Astrocyte of the hippocampus (primary cell): Measurements from ENCODE around the gene TMEM18.
"Not testable (repeated sequence)": the region's sequence is repeated elsewhere in the genome, so short reads cannot be mapped to it uniquely, and the experiment has no call there.

Source experiments
- DNase-seq: peaks from one replicate; pipeline ENCODE4 v3.0.0; 2011; ENCODE audit warnings: low read depth, low spot score

Gene TMEM18

DNA sequence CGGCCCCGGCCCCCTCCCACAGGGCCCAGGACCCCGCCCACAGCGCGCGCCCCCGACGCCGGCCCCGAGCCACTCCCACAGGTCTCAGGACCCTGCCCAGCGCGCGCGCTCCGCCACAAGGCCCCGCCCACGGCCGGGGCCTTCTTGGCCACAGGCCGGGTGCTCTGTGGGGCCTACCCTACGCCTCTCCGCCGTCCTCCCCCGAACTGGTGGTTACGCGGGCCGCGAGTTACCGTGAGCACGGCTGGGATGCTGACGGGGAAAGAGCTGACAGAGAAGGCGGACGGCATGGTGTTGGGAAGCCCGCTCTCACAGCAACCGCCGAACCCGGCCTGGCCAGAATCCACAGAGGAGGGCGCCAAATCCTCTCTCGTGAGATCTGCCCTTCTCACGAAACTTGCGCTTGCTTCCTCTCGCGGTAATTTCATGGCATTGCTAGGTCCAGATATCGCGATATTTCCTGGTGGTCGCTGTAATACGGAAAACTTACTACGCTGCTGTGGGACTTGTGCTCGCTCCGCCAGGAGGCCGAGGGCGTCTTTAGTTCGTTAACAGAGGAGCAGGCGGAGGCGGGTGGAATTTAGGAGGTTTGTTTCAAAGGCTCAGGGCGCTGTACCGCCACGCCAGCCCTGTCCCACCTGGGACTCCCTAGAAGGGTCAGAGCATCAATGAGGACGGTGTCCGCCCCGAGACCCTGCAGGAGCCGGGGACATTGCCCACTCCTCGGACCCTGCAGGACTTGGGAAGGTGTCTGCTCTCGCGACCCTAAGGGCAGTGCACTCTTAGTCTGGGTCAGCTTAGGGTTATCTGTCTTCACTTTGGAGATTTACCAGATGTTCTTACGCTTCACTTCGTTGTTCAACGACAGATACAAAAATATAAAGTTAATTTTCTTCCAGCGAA lies at the start of gene TMEM18:
TSS of gene TMEM18 (minus strand) at position 351 of the 903 bp plus-strand sequence. CDS start at position 290, 61 bp downstream.
- DNase-seq: peak; percentile 99

- DNase-seq: no peak
Observed at GRCh38 chr2:726169-726568, 49.0 kb upstream of the TMEM18 start.

DNA sequence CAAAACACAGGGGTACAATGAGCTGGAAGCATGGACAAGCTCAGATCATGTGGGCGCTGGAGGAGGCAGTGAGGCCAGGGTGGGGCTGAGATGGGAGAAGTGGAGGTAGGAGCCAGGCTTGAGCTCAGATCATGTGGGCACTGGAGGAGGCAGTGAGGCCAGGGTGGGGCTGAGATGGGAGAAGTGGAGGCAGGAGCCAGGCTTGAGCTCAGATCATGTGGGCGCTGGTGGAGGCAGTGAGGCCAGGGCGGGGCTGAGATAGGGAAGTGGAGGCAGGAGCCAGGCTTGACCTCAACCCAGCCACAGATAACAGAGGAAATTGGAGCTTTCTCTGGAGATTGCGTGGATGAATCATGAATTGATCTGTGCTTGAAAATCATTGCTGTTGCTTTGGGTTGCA lies 48.3 kb upstream of the TMEM18 start:
- DNase-seq: no peak

DNA sequence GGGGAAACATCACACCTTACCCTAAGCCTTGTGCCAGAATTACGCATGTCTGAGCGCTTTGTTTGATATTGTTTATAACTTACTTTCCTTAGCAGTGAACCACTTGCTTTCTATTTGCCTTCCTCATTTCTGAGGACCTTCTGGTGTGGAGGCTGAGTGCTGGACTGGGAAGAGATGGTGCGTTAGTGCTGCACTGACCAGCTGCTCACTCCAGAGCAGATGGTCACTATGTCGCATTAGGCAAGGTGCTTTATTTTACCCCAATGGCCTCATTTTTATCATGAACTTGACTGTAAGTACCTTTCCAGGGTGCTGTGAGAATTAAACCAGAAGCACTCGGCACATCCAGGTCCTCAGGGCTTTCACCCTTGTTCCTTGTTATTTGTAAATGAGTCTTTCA lies 46.6 kb upstream of the TMEM18 start:
- DNase-seq: no peak

DNA sequence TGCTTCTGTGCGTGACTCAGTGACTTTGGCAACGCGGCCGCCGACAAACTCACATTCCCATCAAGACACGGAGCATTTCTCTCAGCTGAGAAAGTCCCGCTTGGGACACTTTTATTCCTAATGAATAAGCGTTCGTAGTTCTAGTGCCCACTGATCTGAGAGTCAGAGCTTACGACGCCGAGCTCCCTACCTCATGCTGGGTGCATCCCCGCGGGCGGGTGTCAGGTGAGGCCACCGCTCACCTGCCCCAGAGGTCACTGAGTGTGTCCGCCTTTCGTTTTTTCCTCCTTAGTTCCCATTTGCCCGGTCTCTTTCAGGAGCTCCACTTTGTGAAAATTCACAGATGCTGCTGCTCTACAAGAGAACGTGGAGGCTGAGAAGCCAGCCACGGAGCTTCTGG lies 43.6 kb upstream of the TMEM18 start:
- no peak for DNase-seq

- no peak for DNase-seq
Observed at GRCh38 chr2:719734-720133, 42.5 kb upstream of the TMEM18 start.

DNA sequence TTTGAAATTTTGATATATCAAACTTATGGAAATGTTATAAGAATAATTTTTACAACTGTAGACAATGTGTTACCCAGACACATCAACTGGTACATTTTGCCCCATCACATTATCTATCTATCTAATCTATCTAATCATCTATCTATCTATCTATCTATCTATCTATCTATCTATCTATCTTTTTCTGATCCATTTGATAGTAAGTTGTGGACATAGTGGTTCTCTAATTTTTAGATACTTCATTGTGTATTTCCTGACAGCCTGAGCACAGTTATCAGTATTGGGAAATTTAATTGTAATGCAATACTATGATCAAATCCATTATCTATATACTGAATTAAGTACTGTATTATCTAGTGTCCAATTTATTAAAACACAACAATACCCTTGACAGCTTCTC lies 42.0 kb upstream of the TMEM18 start:
- no peak for DNase-seq

DNA sequence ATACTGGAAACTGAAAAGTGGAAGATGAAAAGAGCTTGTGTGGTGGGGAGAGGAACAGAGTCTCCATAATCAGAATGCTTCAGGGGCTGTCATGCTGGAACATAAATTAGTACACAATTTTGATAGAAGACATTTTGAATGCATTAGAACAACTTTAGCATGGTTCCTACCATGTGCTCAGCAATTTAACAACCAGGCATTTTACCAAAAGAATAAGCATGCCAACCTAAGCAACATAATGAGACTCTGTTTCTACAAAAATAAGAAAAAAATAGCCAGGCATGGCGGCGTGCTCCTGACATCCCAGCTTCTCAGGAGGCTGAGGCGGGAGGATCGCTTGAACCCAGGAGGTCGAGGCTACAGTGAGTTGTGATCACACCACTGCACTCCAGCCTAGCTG lies 40.5 kb upstream of the TMEM18 start:
- DNase-seq: no peak

GRCh38 chr2:715854-716560 lies 38.8 kb upstream of the TMEM18 start:
- peak; percentile 17 for DNase-seq

DNA sequence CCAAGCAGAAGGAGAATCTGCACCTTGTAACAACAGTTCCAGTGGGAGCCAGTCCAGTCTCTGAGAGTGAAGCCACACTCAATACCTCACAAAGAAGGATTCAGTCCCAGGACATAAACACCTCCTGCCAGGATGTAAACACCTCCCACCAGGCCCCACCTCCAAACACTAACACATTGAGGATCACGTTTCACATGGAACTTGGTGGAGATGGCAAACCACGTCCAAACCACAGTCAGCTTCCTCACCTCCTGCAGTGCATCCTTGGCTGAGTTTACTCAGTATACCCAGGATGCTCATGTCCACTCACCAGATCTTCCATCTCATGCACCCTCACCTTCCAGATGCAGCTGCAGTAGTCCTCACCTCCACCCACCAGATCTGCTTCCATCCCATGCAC lies 37.8 kb upstream of the TMEM18 start:
- DNase-seq: no peak

DNA sequence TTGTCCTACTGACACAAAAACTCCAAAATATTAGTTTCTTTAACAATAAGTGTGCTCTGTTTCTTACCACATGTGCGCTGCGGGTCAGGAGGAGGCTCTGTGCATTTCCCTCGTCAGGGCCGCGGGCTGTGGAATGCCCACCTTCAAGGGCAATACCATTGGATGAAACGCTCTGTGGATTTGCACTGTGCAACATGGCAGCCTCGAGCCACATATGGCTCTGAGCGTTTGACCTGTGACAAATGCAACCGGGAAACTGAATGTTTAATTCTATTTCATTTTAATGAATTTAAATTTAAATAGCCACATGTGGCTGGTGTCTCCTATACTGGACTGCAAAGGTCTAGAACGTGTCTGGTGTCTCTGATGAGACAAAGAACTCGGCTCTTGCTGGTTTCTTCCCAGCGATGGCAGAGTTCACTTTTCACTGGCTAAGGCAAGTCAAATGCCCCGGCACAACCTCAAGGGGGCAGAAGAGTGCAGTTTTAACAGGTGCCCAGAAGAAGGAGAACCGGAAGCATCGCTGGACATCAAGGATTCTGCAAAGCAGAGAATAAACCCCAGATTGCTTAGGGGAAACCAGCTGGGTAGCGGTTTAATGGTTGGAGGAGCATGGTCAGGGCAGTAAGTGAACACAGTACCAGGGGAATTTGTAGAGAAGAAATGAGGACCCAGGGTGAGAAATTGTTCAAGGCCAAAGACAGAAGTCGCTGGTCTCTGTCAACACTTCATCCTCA lies 37.0 kb upstream of the TMEM18 start:
- DNase-seq: peak; percentile 59

- no peak for DNase-seq
Observed at GRCh38 chr2:710867-711665, 33.9 kb upstream of the TMEM18 start.

DNA sequence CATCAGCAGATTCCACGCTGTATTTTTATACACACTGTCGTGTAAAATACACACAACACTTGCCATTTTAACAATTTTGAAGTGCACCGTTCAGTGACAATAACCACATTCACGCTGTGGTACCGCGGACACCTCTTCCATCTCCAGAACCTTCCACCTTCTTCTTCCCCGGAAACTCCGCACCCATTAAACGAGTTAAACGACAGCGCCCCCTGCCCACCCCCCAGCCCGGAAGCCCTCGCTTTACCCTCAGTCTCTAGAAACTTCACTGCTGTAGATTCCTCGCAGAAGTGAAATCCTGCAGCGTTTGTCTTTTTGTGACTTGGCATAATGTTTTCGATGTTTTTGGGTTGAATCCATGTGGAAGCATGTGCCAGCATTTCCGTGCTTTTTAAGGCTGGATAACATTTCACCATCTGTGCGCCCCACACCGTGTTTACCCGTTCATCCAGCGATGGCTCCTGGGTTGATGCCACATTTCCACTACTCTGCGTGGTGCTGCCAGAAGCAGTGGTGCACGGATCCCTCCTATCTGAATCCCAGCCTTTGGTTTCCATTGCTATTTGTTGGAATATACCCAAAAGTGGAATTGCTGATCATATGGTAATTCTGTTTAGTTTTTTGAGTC lies 32.0 kb upstream of the TMEM18 start:
- no peak for DNase-seq

DNA sequence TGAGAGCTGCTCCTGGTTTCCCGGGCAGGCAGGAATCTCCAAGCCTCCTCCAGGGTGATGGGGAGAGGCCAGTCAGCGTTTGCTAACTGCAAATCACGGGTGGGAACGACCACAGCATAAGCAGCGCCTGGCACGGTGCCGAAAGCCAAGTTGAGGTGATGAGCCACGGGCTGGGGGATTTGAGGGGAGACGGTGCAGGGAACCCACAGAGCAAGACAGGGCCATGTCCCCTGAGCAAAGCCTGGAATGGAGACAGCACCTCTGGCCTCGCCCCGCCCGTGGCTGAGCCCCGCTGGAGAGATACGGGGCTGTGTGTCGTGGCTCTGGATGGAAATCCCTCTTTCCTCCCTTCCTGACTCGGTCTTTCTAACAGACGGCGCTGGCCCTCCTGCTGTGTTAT lies 31.5 kb upstream of the TMEM18 start:
- DNase-seq: no peak

- DNase-seq: no peak
Observed at GRCh38 chr2:705971-706511, 28.8 kb upstream of the TMEM18 start.

GRCh38 chr2:702765-703164 lies 25.6 kb upstream of the TMEM18 start:
- not testable (repeated sequence) for DNase-seq

DNA sequence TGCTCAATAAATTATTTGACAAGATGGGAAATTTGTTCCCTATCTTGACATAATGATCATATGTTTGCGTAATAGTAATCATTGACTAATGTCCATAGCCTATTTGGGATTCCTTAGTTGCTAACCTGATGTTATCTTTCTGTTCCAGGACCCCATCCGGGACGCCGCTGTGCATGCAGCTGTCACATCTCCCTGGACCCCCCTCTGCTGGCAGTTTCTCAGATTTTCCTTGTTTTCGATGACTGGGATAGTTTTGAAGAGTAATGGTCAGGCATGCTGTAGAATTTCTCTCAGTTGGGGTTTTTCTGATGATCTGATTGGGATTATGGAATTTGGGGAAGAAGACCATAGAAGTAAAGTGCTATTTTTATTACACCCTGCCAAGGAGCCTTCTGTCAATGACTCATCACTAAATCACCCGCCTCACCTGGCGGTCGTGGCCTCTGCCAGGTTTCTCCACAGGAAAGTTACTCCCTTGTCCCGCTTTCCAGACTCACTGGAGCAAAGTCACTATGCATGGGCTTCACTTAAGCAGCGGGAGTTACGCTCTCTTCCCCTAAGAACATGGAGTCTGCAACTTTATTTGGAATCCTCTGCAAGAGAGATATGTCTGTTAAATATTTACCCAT lies 19.9 kb upstream of the TMEM18 start:
- DNase-seq: no peak

GRCh38 chr2:696463-696862 lies 19.3 kb upstream of the TMEM18 start:
- DNase-seq: no peak

DNA sequence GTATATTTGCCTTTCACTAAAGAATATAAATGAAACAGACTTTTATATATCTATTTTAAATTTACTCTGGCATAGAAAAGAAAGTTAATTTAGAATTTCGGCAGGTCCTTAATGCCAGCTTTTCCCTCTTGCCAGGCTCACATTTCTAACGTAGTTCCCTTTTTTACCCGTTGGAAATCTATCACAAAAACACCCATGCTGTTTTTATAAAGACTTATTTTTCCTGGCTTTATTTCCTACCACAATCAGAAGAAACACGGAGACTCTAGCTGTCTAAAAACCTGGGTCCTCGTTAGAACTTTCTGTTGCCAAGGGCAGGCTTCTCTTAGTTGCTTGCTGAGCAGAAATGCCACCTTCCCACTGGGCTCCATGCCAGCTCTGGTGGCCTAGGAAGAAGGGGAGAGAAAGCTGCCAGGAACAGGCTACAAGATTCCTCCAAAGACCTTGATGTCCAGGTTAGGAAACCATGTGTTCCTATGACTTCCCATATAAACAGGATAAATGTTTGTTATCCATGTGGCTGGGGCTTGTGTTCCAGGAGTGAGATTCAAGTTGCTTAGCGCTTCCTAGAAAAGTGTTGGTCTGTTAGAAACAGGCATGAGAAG lies 17.8 kb upstream of the TMEM18 start:
- no peak for DNase-seq

GRCh38 chr2:694174-694573 lies 17.0 kb upstream of the TMEM18 start:
- no peak for DNase-seq
